Measurements from ENCODE around the gene RTN4RL1.

DNA sequence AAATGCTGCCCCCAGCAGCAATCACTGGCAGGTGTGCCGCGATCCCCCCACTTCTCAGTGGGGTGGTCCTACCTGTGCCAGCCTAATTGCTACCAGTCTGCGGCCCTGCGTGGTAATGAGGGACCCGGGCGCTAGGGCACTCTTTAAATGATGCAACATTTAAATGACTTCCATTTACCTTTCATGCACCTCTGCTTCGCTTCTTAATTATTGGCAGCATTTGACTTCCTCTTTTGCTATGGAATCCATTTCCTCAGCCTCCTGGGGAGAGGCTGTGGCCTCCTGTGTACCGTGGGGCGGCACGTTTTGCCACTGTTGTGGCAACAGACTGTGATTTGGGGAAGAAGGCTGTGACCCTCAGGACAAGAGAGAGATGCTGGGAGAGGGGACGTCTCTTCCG is 109.2 kb downstream of the RTN4RL1 start:
- TF ChIP-seq CTCF (conservative IDR thresholded peaks at IDR 0.05; ENCODE audit: low read length) = no peak
- TF ChIP-seq EZH2phosphoT487 (IDR thresholded peaks at IDR 0.05; ENCODE audit: borderline replicate concordance, low read depth, low read length) = no peak
